8988T (cell line): ENCODE data around the gene NET1.

ENCODE experiments used
- DNase-seq: peaks from one replicate; pipeline ENCODE4 v3.0.0; 2011

NET1 gene

GRCh38 chr10:5445006-5445405 is 32.6 kb downstream of the NET1 start:
- no peak for DNase-seq

DNA sequence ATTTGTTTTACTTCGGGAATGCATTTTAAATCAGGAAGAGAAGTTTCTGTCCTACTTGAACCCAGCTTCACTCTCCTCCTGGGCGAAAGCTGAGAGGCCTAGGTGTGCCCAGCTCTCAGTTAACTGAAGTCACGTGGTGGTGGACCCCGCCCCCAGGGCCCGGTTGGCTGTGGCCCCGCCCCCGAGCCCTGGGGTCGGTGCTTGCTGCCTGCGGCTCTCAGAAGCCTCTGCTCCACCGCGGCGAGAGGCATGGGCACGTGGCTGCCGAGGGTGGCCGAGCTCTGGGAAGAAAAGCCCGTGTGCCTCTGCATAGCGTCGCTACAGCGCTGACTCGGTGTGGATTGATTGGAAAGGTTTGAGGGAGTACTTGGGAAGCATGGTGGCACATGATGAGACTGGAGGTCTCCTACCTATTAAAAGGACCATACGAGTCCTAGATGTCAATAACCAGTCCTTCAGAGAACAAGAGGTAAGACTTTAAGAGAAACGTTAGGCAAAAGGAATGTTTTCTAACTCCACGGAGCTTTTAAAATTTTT is 34.1 kb downstream of the NET1 start:
- DNase-seq, result peak; percentile 47

DNA sequence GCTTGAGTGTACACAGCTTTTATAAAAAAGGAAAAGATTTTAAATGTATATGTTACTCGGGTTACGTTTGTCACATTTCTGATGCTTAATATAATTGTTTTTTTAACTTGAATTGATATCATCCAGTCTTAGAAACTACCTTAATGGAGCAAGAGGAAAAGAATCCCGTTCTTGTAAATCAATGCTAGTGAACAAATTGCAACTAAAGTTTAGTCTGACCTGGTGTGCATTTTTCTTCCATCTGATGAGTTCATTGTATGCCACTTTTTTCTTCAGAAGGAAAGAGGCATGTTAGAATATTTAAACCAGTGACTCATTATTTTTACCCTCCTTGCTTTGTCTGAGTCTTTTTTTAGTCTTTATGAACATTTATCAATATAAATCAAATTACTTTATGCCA is 34.7 kb downstream of the NET1 start:
- no peak for DNase-seq

GRCh38 chr10:5447611-5448071 is 35.3 kb downstream of the NET1 start:
- no peak for DNase-seq

DNA sequence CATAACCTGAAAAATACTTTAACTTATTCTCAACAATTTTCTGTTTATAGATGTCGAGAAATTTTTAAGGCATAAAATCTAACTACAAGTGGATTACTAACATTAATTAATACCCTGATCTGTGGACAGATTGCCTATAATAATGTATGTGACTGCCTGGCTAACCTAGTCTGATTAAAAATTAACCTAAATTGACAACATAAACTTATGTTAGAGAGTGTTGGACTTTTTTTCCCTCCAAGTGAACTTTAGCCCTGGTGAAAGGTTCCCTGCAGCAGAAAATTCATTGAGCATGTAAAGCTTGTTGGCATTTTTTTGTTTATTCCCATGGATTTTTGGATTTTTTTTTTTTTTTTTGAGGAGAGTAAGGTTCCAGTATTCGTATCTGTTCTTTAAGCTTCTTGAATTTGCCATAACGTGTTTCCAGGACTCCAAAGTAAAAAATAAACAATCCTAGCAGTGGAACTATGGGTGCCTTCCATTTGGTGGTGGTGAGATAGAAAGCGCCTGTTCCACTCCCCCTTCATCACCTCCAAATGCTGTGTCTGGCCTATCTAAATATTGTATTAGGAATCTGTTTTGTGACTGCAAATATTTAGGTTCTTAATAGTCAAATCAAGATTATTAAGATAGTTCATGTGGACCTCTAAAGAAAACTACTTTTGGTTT is 36.1 kb downstream of the NET1 start:
- no peak for DNase-seq

DNA sequence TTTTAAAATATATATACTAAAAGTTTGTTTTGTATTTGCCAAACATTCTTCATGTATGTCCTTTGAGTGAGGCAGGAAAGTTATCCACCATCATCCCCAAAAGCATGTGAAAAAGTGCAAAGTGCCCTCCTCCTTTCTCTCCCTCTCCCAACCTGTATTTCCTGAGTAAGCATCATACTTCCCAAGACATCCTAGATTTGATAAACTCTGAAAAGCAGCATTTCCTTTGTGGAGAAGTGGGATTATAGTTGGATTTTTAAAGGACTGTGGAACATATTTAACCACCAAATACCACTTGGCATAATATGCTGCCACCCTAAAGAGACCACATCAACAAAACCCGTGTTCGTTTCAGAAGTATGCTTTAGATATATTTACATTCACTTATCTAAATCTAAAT is 36.9 kb downstream of the NET1 start:
- DNase-seq, result no peak

DNA sequence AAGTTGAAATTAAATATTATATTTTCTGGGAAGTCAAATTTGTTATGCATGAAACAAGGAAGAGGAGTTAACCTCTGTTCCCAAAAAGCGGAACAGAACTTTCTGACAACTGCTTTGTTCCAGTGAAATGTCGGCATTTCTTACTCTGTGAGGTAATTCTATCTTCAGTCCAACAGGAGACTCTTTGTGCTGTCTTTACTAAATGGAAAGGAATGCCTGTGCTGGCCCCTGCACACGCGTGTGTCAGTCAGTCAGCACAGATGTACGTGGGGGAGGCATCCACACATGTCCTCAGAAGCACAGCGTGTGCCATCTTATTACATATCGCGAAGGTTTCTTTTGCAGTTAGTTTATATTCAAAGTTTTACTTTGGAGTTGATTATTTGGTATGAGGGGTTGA is 37.5 kb downstream of the NET1 start:
- no peak for DNase-seq

GRCh38 chr10:5450605-5451384 is 38.4 kb downstream of the NET1 start:
- DNase-seq, result no peak

DNA sequence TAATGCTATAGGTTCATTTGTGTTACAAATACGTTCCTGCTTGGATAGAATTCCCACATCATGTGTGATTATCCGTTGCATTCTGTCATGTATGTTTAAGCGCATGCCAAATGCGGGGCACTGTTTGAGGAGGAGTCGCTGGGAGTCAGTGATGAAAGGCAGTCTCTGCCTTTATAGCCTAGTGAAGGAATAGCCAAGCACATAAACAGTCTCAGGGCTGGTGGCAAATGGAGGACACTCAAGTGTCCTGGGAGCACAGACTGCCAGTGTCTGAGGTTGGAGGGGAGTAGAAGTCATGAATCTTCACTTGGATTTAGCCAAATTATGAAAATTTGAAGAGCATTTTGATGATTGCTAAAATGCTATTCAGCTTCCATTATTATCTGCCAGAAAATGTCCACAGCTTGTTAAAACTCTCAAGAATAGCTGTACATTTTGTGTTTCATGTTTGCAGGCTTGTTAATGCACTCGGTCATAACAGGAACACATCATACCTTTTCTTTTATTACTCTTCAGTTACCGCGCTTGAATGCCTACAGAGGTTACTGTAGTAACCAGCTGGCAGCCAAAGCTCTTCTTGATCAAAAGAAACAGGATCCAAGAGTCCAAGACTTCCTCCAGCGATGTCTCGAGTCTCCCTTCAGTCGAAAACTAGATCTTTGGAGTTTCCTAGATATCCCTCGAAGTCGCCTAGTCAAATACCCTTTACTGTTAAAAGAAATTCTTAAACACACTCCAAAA is 41.6 kb downstream of the NET1 start:
- DNase-seq, result no peak

- DNase-seq, result no peak
Measured at GRCh38 chr10:5456563-5456962, 44.2 kb downstream of the NET1 start.

DNA sequence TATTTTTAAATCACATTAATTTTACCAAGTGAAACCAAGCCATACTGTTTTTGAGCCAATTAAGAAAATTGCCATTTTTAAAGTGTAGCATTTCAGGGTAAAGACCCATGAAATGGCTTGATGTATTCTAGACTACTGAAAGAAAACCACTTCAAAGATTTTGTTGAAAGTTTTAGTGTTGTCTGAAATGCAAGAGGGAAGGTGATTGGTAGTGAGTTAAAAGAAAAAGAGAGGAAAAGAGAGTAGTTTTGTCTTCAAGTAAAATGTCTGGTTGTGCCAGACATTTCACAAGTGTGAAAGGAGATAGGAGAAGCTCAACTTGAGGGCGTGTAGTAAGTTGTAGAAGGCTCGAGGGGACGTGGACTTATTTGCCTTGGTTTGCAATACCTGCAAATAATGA is 45.4 kb downstream of the NET1 start:
- no peak for DNase-seq

- DNase-seq, result no peak
Measured at GRCh38 chr10:5458425-5458824, 46.1 kb downstream of the NET1 start.

GRCh38 chr10:5458949-5459747 is 46.8 kb downstream of the NET1 start:
- no peak for DNase-seq

DNA sequence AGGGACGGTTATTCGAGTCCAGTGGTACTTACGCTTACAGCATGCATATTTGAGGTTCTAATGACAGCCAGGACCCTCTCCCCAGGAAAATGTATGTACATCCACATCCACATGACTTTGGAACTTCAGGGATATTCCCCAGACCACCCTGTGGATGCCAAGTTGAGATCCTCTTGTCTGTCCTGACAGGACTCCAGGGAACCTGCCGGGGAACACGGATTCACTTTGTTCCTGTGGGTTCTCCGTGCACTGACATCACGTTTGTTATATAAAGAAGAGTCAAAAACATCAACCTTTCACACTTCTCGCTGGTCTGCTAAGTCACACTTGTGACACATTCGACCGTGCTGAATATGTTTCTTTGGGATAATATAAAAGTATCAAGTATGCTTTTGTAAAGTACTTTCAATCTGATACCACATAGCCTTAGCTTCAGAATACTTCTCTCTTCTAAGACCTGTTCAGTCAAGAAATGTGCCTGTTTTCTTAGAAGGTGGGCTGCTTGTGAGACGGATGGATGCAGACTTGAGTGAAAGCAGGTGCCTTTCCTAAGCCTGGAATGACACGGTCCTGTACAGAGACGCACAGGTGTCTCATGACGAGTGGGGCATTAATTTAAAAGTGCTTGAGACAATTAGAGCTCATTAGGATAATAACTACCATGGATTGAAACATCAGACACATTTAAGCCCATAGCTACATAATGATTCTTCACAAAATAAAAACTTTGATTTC is 48.3 kb downstream of the NET1 start:
- DNase-seq, result no peak

DNA sequence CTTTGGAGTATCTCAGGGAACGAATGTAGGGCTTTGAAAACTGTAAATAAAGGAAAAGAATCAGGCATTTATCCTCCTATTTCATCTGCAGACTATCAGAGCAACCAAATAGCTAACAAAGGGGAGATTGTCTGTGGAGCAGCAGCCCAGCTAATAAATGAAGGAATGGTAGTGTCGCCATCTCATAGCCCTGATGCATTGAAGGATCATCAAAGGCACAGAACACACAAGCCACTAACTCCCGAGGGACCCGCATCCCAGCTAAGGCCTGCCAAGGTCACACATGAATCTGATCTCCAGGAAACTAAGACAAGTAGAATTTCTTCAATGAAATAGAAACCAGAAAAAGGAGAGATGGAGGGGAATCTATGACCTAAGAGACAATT is 48.8 kb downstream of the NET1 start:
- DNase-seq, result no peak

DNA sequence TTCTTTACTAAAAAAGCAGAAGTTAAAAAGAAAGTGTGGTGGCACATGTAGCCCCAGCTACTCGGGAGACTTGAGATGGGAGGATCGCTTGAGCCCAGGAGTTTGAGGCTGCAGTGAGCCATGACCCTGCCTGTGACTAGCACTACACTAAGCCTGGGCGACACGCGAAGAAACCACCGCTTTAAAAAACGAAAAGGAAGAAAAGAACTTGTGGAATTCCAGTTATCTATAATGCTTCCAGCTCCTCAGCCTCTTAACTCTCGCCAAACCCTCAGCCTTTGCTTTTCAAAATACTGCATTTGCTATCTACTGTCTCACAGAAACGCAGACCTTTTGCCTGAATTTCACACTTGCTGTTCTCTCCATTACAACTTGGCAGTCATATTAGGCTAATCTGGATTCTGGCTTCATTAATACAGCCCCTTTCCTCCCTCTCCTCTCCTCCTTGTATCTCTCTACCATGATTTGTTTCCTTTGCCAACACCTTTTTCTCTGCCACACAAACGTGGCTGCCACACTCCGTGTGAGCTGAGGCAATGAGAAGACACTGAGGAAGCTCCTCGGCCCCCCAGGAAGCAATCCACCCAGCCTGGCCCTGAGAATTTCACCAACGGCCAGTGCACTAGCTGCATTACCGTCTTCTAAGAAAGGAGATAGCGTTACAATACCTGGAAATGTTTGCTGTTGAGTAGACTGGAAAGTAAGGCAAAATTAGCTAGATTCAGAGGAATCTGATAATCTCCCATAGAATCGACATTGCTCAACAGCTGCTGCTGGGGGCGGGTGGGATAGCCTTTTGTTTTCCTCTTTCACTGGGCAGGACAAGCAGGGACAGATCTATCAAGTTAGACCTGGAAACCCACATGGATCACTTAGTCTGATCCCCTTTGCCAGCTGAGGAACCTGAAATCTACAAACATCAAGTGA is 49.8 kb downstream of the NET1 start:
- DNase-seq, result no peak

DNA sequence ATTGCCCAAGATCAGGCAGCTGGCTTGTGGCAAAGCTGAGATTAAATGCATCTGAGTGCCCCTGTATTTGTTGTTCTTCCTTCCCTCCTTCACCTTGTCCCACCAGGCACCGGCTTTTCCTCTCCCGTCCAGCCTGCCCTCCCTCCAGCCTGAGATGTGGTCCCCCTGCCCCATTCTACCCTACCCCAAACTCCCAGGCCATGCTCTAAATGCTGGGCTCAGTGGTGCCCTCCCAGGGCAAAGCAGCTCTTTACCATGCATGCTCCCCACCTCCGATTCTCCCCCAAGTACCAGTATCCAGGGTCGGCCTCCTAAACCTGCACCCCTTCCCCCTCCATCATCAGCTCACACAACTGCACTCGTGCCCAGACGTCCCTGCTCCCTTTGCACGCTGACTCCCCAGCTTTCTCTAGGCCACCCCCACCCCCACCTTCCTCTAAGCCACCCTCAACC is 50.5 kb downstream of the NET1 start:
- no peak for DNase-seq

DNA sequence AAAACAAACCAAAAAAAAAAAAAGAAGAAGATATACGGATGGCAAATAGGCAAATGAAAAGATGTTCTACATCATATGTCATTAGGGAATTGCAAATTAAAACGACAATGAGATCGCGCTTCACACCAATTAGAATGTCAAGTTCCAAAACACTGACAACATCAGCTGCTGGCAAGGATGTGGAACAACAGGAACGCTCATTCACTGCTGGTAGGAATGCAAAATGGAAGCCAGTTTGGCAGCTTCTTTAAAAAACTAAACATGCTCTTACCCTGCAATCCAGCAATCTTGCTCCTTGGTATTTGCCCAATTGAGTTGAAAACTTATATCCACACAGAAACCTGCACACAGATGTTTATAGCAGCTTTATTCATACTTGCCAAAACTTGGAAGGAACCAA is 52.2 kb downstream of the NET1 start:
- no peak for DNase-seq

GRCh38 chr10:5465976-5466450 is 53.7 kb downstream of the NET1 start:
- no peak for DNase-seq

DNA sequence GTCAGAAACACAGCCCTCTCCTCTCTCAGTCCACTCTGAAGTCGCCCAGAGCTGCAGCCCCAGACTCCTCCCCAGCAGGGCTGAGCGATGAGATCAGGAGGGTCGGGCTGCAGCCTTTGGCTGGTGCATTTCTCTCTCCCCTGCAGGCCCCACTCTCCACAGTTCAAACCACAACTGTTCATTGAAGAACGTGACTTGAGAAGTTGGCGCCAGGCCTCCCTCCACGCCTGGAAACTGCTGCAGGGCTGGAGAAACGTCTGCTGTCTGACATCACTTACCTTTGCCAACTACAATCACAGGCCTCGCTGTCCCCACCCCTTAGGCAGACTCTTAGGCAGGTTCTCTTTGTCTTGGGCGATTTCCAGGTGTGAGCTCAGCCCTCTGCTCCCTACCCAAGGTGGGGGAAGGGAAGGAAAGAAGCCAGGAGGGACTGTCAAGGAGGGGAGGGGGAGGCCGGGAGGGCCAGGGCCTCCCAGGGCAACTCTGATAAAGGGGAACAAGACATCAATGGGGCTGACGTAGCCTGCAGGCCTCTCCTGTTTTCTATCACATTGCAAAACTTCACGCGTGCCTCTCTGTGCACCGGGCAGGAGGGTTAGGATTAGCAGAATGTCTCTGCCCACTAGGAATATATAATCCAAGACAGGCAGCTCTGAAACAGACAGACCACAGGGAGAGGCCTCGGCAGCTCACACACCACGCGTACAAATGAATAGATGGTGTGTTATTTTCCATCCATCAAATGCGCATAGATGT is 54.3 kb downstream of the NET1 start:
- no peak for DNase-seq
